HCT116 (cell line): Measurements from ENCODE around the gene ZNF655. TPM values are rescaled to one million over a fixed set of nuclear protein-coding genes. Genes with fewer than 3 reads are reported as not detected.
A peak's percentile ranks its signal among the peaks of the same experiment; 100 is the strongest.

Experiments used
- ATAC-seq: fragments of 200-7000 bp; cut with Tn5 transposase; 2 replicates; pipeline ENCODE4 v1.9.1; 2020; ENCODE audit warnings: mild to moderate bottlenecking, moderate library complexity
- BruUV-seq: library from RNA; stranded (reverse); fragments of 400-500 nt; replicated peaks from 2 replicates; lab custom pipeline; 2021; lab: Mats Ljungman, UMichigan
- CTCF ChIA-PET: fragments of 300-600 bp; sonication (Branson Sonifier 250); formaldehyde crosslinking; loops from one replicate; lab custom pipeline; 2021; ENCODE audit warnings: antibody characterized with exemption; lab: Charles Lee
- POLR2A ChIA-PET: fragments of 300-600, 350-600 bp; sonication (Branson Sonifier 250); formaldehyde crosslinking; loops from one replicate; lab custom pipeline; 2021; ENCODE audit warnings: antibody characterized with exemption; lab: Charles Lee
- RAD21 ChIA-PET, 2 experiments: fragments of 300-600 bp; sonication (Branson Sonifier 250); formaldehyde crosslinking; loops; one replicate each; lab custom pipeline; 2023; ENCODE audit warnings: low total read pairs in 2 of 2; ENCODE audit not compliant: uncharacterized antibody in 2 of 2, unreplicated experiment in 2 of 2, low non-redundant PET in 1 of 2; lab: Charles Lee
- DNase-seq: peaks from one replicate; pipeline ENCODE4 v3.0.0-alpha.2; 2010; ENCODE audit warnings: low read depth, low spot score
- H2AFZ ChIP-seq: fragments of 200-600 bp; shearing (Covaris generic), sonication (generic); 2 replicates; pipeline ENCODE4 v1.6.1; 2017; ENCODE audit warnings: low read depth, mixed run types, mixed read lengths, antibody characterized with exemption, low read length; ENCODE audit not compliant: poor library complexity, severe bottlenecking
- H3K27ac ChIP-seq: 2 replicates; pipeline ENCODE4 v1.5.1; 2012; ENCODE audit warnings: low read depth, low read length
- H3K27me3 ChIP-seq: fragments of 200-600 bp; sonication (generic); 2 replicates; pipeline ENCODE4 v1.6.1; 2016; ENCODE audit warnings: mixed run types, low read length, mixed read lengths; ENCODE audit not compliant: insufficient read depth
- H3K36me3 ChIP-seq, 2 experiments: fragments of 200-500 bp in 1 of 2; fragments of 200-600 bp in 1 of 2; sonication (Bioruptor generic) in 1 of 2; sonication (generic) in 1 of 2; 2 replicates each; pipeline versions ENCODE4 v1.5.1 to v1.6.1; 2014 to 2016; ENCODE audit warnings: low read length in 2 of 2, inconsistent platforms in 1 of 2, mixed read lengths in 1 of 2, mixed run types in 1 of 2; ENCODE audit not compliant: insufficient read depth in 2 of 2, control insufficient read depth in 1 of 2
- H3K4me1 ChIP-seq, 2 experiments: fragments of 200-600 bp in 1 of 2; sonication (generic) in 1 of 2; 2 replicates each; pipeline versions ENCODE4 v1.5.1 to v1.6.1; 2012 to 2017; ENCODE audit warnings: low read length in 2 of 2, inconsistent platforms in 1 of 2, mild to moderate bottlenecking in 1 of 2, mixed read lengths in 1 of 2, mixed run types in 1 of 2, moderate library complexity in 1 of 2; ENCODE audit not compliant: insufficient read depth in 2 of 2, control insufficient read depth in 1 of 2
- H3K4me2 ChIP-seq: fragments of 200-600 bp; sonication (generic); 2 replicates; pipeline ENCODE4 v1.6.1; 2017; ENCODE audit warnings: mixed run types, low read length, mixed read lengths
- H3K4me3 ChIP-seq, 2 experiments: fragments of 200-600 bp in 1 of 2; sonication (generic) in 1 of 2; replicated peaks in 1 of 2; 2 replicates each; pipeline ENCODE4 v1.5.1; 2011 to 2016; ENCODE audit warnings: low read length in 2 of 2, control low read depth in 1 of 2, low read depth in 1 of 2, mild to moderate bottlenecking in 1 of 2, mixed read lengths in 1 of 2, mixed run types in 1 of 2
- H3K79me2 ChIP-seq: fragments of 200-600 bp; sonication (generic); 2 replicates; pipeline ENCODE4 v1.6.1; 2017; ENCODE audit warnings: mild to moderate bottlenecking, mixed run types, low read length, moderate library complexity, mixed read lengths; ENCODE audit not compliant: insufficient read depth
- H3K9ac ChIP-seq: fragments of 200-600 bp; sonication (generic); 2 replicates; pipeline ENCODE4 v1.6.1; 2016; ENCODE audit warnings: low read length, mixed read lengths
- H3K9me2 ChIP-seq: fragments of 200-600 bp; sonication (generic), shearing (Covaris generic); 2 replicates; pipeline ENCODE4 v1.6.1; 2017; ENCODE audit warnings: mixed run types, mild to moderate bottlenecking, moderate library complexity; ENCODE audit not compliant: insufficient read depth
- H3K9me3 ChIP-seq, 2 experiments: fragments of 200-500 bp in 1 of 2; fragments of 200-600 bp in 1 of 2; sonication (Bioruptor generic) in 1 of 2; sonication (generic) in 1 of 2; 2 replicates each; pipeline ENCODE4 v1.6.1; 2014 to 2017; ENCODE audit warnings: low read length in 2 of 2, mixed read lengths in 2 of 2, inconsistent platforms in 1 of 2, low read depth in 1 of 2, mild to moderate bottlenecking in 1 of 2, mixed run types in 1 of 2, moderate library complexity in 1 of 2; ENCODE audit not compliant: control insufficient read depth in 1 of 2, insufficient read depth in 1 of 2
- H4K20me1 ChIP-seq: fragments of 200-600 bp; sonication (generic), shearing (Covaris generic); 2 replicates; pipeline ENCODE4 v1.6.1; 2017; ENCODE audit warnings: mixed run types, mild to moderate bottlenecking, moderate library complexity; ENCODE audit not compliant: insufficient read depth
- CBX3 ChIP-seq: IDR thresholded peaks from 2 replicates; pipeline ENCODE4 v1.6.1; 2012; ENCODE audit warnings: low read depth
- EZH2 ChIP-seq: fragments of 200-600 bp; sonication (generic); IDR thresholded peaks from 2 replicates; pipeline ENCODE4 v1.6.1; 2017; ENCODE audit warnings: antibody characterized with exemption, mixed run types
- EZH2phosphoT487 ChIP-seq: fragments of 200-600 bp; IDR thresholded peaks from 2 replicates; pipeline ENCODE4 v1.6.1; 2018; ENCODE audit warnings: antibody characterized with exemption, borderline replicate concordance
- POLR2A ChIP-seq: IDR thresholded peaks from 2 replicates; pipeline ENCODE4 v1.7.0; 2011; ENCODE audit warnings: borderline replicate concordance; ENCODE audit not compliant: insufficient read depth, insufficient read length; ENCODE audit errors: extremely low read depth
- POLR2AphosphoS5 ChIP-seq: IDR thresholded peaks from 2 replicates; pipeline ENCODE4 v1.6.1; 2011; ENCODE audit warnings: mild to moderate bottlenecking, low read depth, low read length, moderate library complexity
- RAD21 ChIP-seq: IDR thresholded peaks from 2 replicates; pipeline ENCODE4 v1.6.1; 2012; ENCODE audit warnings: low read depth, mild to moderate bottlenecking
- SIN3A ChIP-seq: IDR thresholded peaks from 2 replicates; pipeline ENCODE4 v1.6.1; 2012; ENCODE audit warnings: low read depth
- SP1 ChIP-seq: IDR thresholded peaks from 2 replicates; pipeline ENCODE4 v1.6.1; 2012; ENCODE audit warnings: low read depth
- TCF7L2 ChIP-seq: IDR thresholded peaks from 2 replicates; pipeline ENCODE4 v1.7.0; 2011; ENCODE audit warnings: borderline replicate concordance, inconsistent platforms; ENCODE audit not compliant: insufficient read depth, insufficient read length; ENCODE audit errors: extremely low read depth
- YY1 ChIP-seq: IDR thresholded peaks from 2 replicates; pipeline ENCODE4 v1.6.1; 2011; ENCODE audit warnings: low read length, low read depth, moderate library complexity, mild to moderate bottlenecking; ENCODE audit not compliant: insufficient replicate concordance; ENCODE audit errors: extremely low read depth
- ZFX ChIP-seq: fragments of 450-650 bp; IDR thresholded peaks from 2 replicates; pipeline ENCODE4 v1.6.1; 2017
- ZNF274 ChIP-seq: fragments of 200-500 bp; sonication (Bioruptor generic); IDR thresholded peaks from 2 replicates; pipeline ENCODE4 v1.6.1; 2014; ENCODE audit warnings: mild to moderate bottlenecking, low read depth, low read length, inconsistent platforms
- intact Hi-C: fragments of 100-400 bp; cut with micrococcal nuclease; formaldehyde crosslinking; loops from 2 replicates; pipeline ENCODE4 v1.10.0; 2022
- total RNA-seq: library from RNA; stranded (reverse); gene quantifications from one replicate; pipeline ENCODE4 v1.2.1, GENCODE V29; 2021; ENCODE audit not compliant: unreplicated experiment
- TF ChIP-seq, protein P1 (sequence below): IDR thresholded peaks from 2 replicates; pipeline ENCODE4 v1.6.1; 2012; ENCODE audit warnings: low read depth
- TF ChIP-seq, protein P2 (sequence below): IDR thresholded peaks from 2 replicates; pipeline ENCODE4 v1.6.1; 2011; ENCODE audit warnings: mild to moderate bottlenecking, low read length, moderate library complexity; ENCODE audit not compliant: insufficient replicate concordance; ENCODE audit errors: extremely low read depth
- TF ChIP-seq, protein P3 (sequence below), 3 experiments: fragments of 200-600 bp in 1 of 3; sonication (generic) in 1 of 3; IDR thresholded peaks in 2 of 3; conservative IDR thresholded peaks in 1 of 3; 2 replicates each; pipeline ENCODE4 v1.5.1; 2012 to 2017; ENCODE audit warnings: low read depth in 2 of 3, low read length in 2 of 3, antibody characterized with exemption in 1 of 3, borderline replicate concordance in 1 of 3, control low read depth in 1 of 3, mild to moderate bottlenecking in 1 of 3, mixed read lengths in 1 of 3, mixed run types in 1 of 3, moderate library complexity in 1 of 3; ENCODE audit not compliant: insufficient read depth in 1 of 3

ZNF655 gene
- total RNA-seq, 1 experiment from 2014 or later: 45.0 TPM

DNA sequence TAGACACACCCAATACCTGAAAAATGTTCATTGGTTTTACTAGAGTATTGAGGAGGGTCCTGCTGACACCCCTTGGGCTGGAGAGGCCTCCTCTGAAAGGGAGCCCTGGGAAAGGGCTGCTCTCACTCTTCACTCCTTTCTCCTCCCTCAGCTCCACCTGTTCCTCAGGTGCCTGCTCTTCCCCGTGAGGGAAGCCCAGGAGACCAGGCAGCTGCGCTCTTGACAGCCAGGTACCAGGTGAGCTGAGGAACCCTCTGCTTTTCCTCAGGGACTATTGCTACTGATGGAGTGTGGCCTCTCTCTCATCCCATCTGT lies 3.3 kb downstream of the ZNF655 start:
- Histone ChIP-seq H3K9ac (0 out of 2 replicates have a peak overlapping the region, but pooled peaks have one; percentile 17), H3K79me2 (peaks cover 83% of the 10 kb centered on the region), H3K36me3 (peaks cover 28 to 49% of the 10 kb centered on the region in 2 experiments), H4K20me1 (no peaks in the 10 kb centered on the region; the same call in 1 of the 2 replicates), H3K4me3 (no peak overlapping the region), H3K4me1 (peaks cover 37 to 61% of the 10 kb centered on the region in 2 experiments), H2AFZ (no peak overlapping the region), H3K9me2 (no peaks in the 10 kb centered on the region), H3K4me2 (peak overlapping the region; percentile 79), H3K27me3 (no peaks in the 10 kb centered on the region), H3K27ac (peak overlapping the region; percentile 63; the same call in 1 of the 2 replicates), H3K9me3 (no peaks in the 10 kb centered on the region)
- ChIA-PET RAD21 (no interaction called here), POLR2A (no interaction called here), CTCF (no interaction called here)
- no peak for DNase-seq
- intact Hi-C loops: no loop called here
- ATAC-seq: no peak
- no peak for TF ChIP-seq EZH2
- TF ChIP-seq TCF7L2: no peak
- TF ChIP-seq POLR2A: no peak
- no peak for TF ChIP-seq SIN3A
- no peak for TF ChIP-seq SP1
- TF ChIP-seq, protein P1, sequence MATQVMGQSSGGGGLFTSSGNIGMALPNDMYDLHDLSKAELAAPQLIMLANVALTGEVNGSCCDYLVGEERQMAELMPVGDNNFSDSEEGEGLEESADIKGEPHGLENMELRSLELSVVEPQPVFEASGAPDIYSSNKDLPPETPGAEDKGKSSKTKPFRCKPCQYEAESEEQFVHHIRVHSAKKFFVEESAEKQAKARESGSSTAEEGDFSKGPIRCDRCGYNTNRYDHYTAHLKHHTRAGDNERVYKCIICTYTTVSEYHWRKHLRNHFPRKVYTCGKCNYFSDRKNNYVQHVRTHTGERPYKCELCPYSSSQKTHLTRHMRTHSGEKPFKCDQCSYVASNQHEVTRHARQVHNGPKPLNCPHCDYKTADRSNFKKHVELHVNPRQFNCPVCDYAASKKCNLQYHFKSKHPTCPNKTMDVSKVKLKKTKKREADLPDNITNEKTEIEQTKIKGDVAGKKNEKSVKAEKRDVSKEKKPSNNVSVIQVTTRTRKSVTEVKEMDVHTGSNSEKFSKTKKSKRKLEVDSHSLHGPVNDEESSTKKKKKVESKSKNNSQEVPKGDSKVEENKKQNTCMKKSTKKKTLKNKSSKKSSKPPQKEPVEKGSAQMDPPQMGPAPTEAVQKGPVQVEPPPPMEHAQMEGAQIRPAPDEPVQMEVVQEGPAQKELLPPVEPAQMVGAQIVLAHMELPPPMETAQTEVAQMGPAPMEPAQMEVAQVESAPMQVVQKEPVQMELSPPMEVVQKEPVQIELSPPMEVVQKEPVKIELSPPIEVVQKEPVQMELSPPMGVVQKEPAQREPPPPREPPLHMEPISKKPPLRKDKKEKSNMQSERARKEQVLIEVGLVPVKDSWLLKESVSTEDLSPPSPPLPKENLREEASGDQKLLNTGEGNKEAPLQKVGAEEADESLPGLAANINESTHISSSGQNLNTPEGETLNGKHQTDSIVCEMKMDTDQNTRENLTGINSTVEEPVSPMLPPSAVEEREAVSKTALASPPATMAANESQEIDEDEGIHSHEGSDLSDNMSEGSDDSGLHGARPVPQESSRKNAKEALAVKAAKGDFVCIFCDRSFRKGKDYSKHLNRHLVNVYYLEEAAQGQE: no peak
- no peak for TF ChIP-seq POLR2AphosphoS5
- TF ChIP-seq CBX3: no peak
- no peak for TF ChIP-seq YY1
- TF ChIP-seq EZH2phosphoT487: no peak
- TF ChIP-seq, protein P2, sequence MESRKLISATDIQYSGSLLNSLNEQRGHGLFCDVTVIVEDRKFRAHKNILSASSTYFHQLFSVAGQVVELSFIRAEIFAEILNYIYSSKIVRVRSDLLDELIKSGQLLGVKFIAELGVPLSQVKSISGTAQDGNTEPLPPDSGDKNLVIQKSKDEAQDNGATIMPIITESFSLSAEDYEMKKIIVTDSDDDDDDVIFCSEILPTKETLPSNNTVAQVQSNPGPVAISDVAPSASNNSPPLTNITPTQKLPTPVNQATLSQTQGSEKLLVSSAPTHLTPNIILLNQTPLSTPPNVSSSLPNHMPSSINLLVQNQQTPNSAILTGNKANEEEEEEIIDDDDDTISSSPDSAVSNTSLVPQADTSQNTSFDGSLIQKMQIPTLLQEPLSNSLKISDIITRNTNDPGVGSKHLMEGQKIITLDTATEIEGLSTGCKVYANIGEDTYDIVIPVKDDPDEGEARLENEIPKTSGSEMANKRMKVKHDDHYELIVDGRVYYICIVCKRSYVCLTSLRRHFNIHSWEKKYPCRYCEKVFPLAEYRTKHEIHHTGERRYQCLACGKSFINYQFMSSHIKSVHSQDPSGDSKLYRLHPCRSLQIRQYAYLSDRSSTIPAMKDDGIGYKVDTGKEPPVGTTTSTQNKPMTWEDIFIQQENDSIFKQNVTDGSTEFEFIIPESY: no peak
- no peak for TF ChIP-seq ZFX
- TF ChIP-seq, protein P3, sequence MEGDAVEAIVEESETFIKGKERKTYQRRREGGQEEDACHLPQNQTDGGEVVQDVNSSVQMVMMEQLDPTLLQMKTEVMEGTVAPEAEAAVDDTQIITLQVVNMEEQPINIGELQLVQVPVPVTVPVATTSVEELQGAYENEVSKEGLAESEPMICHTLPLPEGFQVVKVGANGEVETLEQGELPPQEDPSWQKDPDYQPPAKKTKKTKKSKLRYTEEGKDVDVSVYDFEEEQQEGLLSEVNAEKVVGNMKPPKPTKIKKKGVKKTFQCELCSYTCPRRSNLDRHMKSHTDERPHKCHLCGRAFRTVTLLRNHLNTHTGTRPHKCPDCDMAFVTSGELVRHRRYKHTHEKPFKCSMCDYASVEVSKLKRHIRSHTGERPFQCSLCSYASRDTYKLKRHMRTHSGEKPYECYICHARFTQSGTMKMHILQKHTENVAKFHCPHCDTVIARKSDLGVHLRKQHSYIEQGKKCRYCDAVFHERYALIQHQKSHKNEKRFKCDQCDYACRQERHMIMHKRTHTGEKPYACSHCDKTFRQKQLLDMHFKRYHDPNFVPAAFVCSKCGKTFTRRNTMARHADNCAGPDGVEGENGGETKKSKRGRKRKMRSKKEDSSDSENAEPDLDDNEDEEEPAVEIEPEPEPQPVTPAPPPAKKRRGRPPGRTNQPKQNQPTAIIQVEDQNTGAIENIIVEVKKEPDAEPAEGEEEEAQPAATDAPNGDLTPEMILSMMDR (IDR thresholded peaks at IDR 0.05 in 2 of 3, conservative IDR thresholded peaks at IDR 0.05 in 1 of 3; ENCODE audit: borderline replicate concordance in 1 of 3, insufficient read depth in 1 of 3, low read depth in 2 of 3, low read length in 2 of 3): no peak
- no peak for TF ChIP-seq ZNF274
- no peak for TF ChIP-seq RAD21
- no TSS peak for BruUV-seq
